Activated B cell treated with CpG ODN at 0.5 μM for 24 hours (primary cell): Measurements from ENCODE around the gene C1QL1. TPM values are rescaled to one million over a fixed set of nuclear protein-coding genes. Genes with fewer than 3 reads are reported as not detected.
A peak's percentile ranks its signal among the peaks of the same experiment; 100 is the strongest.

Experiments used
- ATAC-seq: fragments of 200-7000 bp; cut with Tn5 transposase; one replicate; pipeline ENCODE4 v1.10.0; 2021; ENCODE audit warnings: low read depth, mild to moderate bottlenecking, moderate library complexity
- CTCF ChIA-PET: fragments of 350-600 bp; sonication (Branson Sonifier 250); formaldehyde crosslinking; loops from one replicate; lab custom pipeline; 2021; ENCODE audit warnings: antibody characterized with exemption; lab: Charles Lee
- POLR2A ChIA-PET: fragments of 350-600 bp; sonication (Branson Sonifier 250); formaldehyde crosslinking; loops from one replicate; lab custom pipeline; 2021; ENCODE audit warnings: antibody characterized with exemption; lab: Charles Lee
- DNase-seq: peaks from one replicate; pipeline ENCODE4 v3.0.0; 2022
- H3K27ac Mint-ChIP-seq: one replicate; pipeline ENCODE4 v1.8.0; 2020; ENCODE audit warnings: mixed read lengths
- H3K27me3 Mint-ChIP-seq: one replicate; pipeline ENCODE4 v1.8.0; 2021; ENCODE audit warnings: mixed read lengths
- H3K36me3 Mint-ChIP-seq: one replicate; pipeline ENCODE4 v1.8.0; 2021; ENCODE audit warnings: low read depth, mixed read lengths
- H3K4me1 Mint-ChIP-seq: one replicate; pipeline ENCODE4 v1.8.0; 2021; ENCODE audit warnings: mixed read lengths
- H3K4me3 Mint-ChIP-seq: one replicate; pipeline ENCODE4 v1.8.0; 2020; ENCODE audit warnings: mild to moderate bottlenecking, mixed read lengths
- H3K9me3 Mint-ChIP-seq: one replicate; pipeline ENCODE4 v1.8.0; 2020; ENCODE audit warnings: mixed read lengths
- intact Hi-C: fragments of 100-400 bp; cut with micrococcal nuclease; formaldehyde crosslinking; loops from one replicate; pipeline ENCODE4 v1.15.1; 2024
- total RNA-seq: library from RNA; stranded (reverse); gene quantifications from 2 replicates; pipeline ENCODE4 v1.2.3, GENCODE V29; 2022
- TF ChIP-seq, protein P1 (sequence below): fragments of 200-600 bp; IDR thresholded peaks from one replicate; pipeline ENCODE4 v1.8.0; 2022; ENCODE audit warnings: antibody characterized with exemption, mild to moderate bottlenecking

C1QL1 gene
- total RNA-seq, 1 donor from 2014 or later, result not detected

DNA sequence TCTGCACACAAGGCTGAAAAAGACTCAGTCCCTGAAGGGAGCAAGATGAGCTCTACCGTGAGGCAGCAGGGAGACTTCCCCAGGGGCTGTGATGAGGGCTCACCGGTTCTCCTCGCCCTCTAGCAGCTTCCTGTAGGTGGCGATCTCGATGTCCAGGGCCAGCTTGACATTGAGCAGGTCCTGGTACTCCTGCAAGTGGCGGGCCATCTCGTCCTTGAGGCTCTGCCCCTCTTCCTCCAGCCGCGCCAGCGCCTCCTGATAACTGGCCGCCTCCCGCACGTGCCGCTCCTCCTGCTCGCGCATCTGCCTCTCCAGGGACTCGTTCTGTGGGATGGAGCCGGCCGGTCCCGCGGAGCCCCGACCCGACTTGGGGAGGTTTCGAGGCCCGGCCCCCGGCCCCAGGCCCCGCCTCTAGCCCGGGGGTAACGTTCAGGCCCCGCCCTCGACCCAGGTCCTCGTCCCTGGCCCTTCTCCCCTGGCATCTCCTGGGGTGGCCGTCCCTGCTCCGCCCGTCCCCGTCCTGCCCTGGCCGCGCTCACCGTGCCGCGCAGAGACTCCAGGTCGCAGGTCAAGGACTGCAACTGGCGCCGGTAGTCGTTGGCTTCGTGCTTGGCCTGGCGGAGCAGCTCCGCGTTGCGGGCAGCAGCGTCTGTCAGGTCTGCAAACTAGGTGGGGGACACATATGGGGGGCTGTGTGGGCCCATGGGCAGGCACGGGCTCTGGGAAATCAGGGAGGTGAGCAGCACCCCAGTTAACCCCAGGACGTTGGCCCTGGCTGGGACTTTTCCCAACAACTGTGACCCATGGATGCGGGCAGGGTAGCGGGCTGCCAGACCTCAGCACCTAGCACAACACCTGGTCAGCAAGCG lies 56.7 kb downstream of the C1QL1 start:
- H3K36me3 Mint-ChIP-seq, result no peaks in the 10 kb centered on the region
- ATAC-seq (peak; percentile 81), DNase-seq (peak; percentile 27)
- CTCF ChIA-PET, result interaction anchor here (0.9 to 1.6 kb wide), 3 partner anchors 9 to 187 kb away, joined by 3 to 8 read pairs (median 3); no protein-coding TSS in a partner anchor
- POLR2A ChIA-PET, result interaction anchor here (1.1 kb wide), 1 partner anchor 150 kb away, joined by 3 read pairs; the partner anchor contains the start of gene NMT1
- intact Hi-C loops, result no loop called here
- H3K9me3 Mint-ChIP-seq, result no peaks in the 10 kb centered on the region
- TF ChIP-seq, protein P1, sequence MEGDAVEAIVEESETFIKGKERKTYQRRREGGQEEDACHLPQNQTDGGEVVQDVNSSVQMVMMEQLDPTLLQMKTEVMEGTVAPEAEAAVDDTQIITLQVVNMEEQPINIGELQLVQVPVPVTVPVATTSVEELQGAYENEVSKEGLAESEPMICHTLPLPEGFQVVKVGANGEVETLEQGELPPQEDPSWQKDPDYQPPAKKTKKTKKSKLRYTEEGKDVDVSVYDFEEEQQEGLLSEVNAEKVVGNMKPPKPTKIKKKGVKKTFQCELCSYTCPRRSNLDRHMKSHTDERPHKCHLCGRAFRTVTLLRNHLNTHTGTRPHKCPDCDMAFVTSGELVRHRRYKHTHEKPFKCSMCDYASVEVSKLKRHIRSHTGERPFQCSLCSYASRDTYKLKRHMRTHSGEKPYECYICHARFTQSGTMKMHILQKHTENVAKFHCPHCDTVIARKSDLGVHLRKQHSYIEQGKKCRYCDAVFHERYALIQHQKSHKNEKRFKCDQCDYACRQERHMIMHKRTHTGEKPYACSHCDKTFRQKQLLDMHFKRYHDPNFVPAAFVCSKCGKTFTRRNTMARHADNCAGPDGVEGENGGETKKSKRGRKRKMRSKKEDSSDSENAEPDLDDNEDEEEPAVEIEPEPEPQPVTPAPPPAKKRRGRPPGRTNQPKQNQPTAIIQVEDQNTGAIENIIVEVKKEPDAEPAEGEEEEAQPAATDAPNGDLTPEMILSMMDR, result no peak
- peaks cover 34% of the 10 kb centered on the region for H3K27me3 Mint-ChIP-seq
- H3K4me3 Mint-ChIP-seq, result peak overlapping the region; percentile 69
- peaks cover 13% of the 10 kb centered on the region for H3K4me1 Mint-ChIP-seq
- H3K27ac Mint-ChIP-seq, result no peak overlapping the region

DNA sequence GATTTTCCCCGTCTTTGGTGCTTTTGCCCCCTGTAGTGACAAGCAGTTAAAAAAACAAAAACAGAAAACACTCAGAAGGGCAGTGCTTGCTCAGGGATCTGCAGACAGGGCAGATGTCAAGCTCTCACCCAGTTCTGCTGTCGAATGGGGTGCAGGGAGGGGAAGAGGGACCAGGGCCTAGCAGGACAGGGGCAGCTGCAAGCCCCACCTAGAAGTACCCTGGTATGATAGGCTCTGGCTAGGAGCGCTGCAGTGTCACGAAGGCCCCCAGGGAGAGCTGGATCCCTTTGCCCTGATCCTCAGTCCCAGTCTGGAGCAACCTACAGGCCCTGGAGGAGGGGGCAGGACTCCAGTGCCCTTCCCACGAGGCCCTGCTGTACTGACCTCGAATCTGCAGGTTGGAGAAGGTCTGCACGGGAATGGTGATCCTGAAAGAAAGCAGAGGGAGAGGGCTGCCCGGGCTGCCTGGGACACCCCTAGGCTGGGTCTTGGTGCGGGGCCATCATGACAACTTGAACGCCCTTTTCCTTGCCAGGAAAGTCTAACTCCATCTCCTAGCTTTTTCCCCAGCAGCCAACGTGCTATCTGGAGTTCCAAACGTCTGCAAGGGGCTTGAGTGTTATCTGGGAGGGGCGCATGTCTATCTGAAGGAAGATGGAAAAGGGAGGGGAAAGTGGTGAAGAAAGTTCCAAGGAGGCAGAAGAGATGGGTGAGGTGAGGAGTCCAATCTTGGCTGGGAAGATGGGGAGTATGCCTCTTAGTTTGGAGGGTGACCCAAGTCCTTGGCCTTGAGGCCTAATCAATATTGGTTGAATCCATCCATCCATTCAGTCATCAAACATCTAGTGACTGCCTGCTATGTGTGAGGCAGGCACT lies 57.6 kb downstream of the C1QL1 start:
- CTCF ChIA-PET, result interaction anchor here (0.9 to 1.6 kb wide), 3 partner anchors 10 to 188 kb away, joined by 3 to 8 read pairs (median 3); no protein-coding TSS in a partner anchor
- peaks cover 30% of the 10 kb centered on the region for H3K27me3 Mint-ChIP-seq
- POLR2A ChIA-PET, result interaction anchor here (1.1 kb wide), 1 partner anchor 151 kb away, joined by 3 read pairs; the partner anchor contains the start of gene NMT1
- intact Hi-C loops, result no loop called here
- DNase-seq (no peak), ATAC-seq (no peak)
- TF ChIP-seq, protein P1, result no peak
- H3K27ac Mint-ChIP-seq, result no peak overlapping the region
- peaks cover 13% of the 10 kb centered on the region for H3K4me1 Mint-ChIP-seq
- H3K4me3 Mint-ChIP-seq, result peak overlapping the region; percentile 69
- H3K36me3 Mint-ChIP-seq, result no peaks in the 10 kb centered on the region
- H3K9me3 Mint-ChIP-seq, result no peaks in the 10 kb centered on the region

Other genes with a start within 250 kb of the C1QL1 start
- gene ADAM11, start 209.3 kb downstream of the C1QL1 start, total RNA-seq, result 0.09 and 0.10 TPM in 2 replicates
- gene GJC1, start 138.0 kb downstream of the C1QL1 start, total RNA-seq, result 0.20 TPM in 2 replicates
- gene HIGD1B, start 120.4 kb downstream of the C1QL1 start, total RNA-seq, result not detected in 2 replicates
- 168 and 192 TPM in 2 replicates for gene EFTUD2, start 68.9 kb downstream of the C1QL1 start, total RNA-seq
- gene GFAP, start 52.8 kb downstream of the C1QL1 start, total RNA-seq, result not detected in 2 replicates
- 0.49 and 1.7 TPM in 2 replicates for gene KIF18B, start 20.5 kb downstream of the C1QL1 start, total RNA-seq
- gene DCAKD, start 83.3 kb upstream of the C1QL1 start, total RNA-seq, result 12.9 and 15.6 TPM in 2 replicates
- 154 and 164 TPM in 2 replicates for gene NMT1, start 93.0 kb upstream of the C1QL1 start, total RNA-seq
- gene PLCD3, start 164.2 kb upstream of the C1QL1 start, total RNA-seq, result 0.61 and 1.4 TPM in 2 replicates
- 20.1 and 20.6 TPM in 2 replicates for gene ACBD4, start 167.4 kb upstream of the C1QL1 start, total RNA-seq
- 19.5 and 21.5 TPM in 2 replicates for gene HEXIM1, start 180.2 kb upstream of the C1QL1 start, total RNA-seq
- 8.9 and 11.1 TPM in 2 replicates for gene HEXIM2, start 193.6 kb upstream of the C1QL1 start, total RNA-seq